GM10266 (cell line): ENCODE data around the gene OR52E5.

ENCODE experiments used
- DNase-seq: peaks from one replicate; pipeline ENCODE4 v3.0.0; 2012; ENCODE audit errors: extremely low spot score
- CTCF ChIP-seq: IDR thresholded peaks from 2 replicates; pipeline ENCODE4 v1.5.1; 2012; ENCODE audit warnings: mild to moderate bottlenecking, low read depth; ENCODE audit not compliant: control insufficient read depth, insufficient read depth; ENCODE audit errors: missing control alignments

OR52E5 gene

GRCh38 chr11:5892908-5893307 lies at the start of gene OR52E5:
Gene OR52E5, plus strand, starts transcription at chr11:5893208. Its CDS starts 7,569 bp downstream, at chr11:5900777.
- TF ChIP-seq CTCF = no peak
- no peak for DNase-seq

GRCh38 chr11:5846701-5847100 lies 46.3 kb upstream of the OR52E5 start:
- TF ChIP-seq CTCF = no peak
- no peak for DNase-seq

GRCh38 chr11:5847711-5848110 lies 45.3 kb upstream of the OR52E5 start:
- no peak for TF ChIP-seq CTCF
- DNase-seq = no peak

GRCh38 chr11:5851002-5851401 lies 42.0 kb upstream of the OR52E5 start:
- no peak for DNase-seq
- TF ChIP-seq CTCF = no peak

- no peak for DNase-seq
- TF ChIP-seq CTCF = no peak
These were observed 35.4 kb upstream of the OR52E5 start, which contains the start of gene OR52E8 for GRCh38 chr11:5857590-5857989. Gene OR52E8, minus strand, starts transcription at chr11:5857690. Its CDS starts 0 bp downstream, at chr11:5857690.

GRCh38 chr11:5865826-5866225 lies 27.2 kb upstream of the OR52E5 start:
- TF ChIP-seq CTCF = no peak
- DNase-seq = no peak

- TF ChIP-seq CTCF = no peak
These were observed 14.4 kb upstream of the OR52E5 start for GRCh38 chr11:5878564-5878963.

More at GRCh38 chr11:5878564-5878963, 14.4 kb upstream of the OR52E5 start:
- DNase-seq = no peak
